ENCODE measurements around the gene NCOA5.

NCOA5 gene

GRCh38 chr20:46062151-46062550 is 27.6 kb downstream of the NCOA5 start:
- DNase-seq (ENCODE audit: low read depth) = no peak

DNA sequence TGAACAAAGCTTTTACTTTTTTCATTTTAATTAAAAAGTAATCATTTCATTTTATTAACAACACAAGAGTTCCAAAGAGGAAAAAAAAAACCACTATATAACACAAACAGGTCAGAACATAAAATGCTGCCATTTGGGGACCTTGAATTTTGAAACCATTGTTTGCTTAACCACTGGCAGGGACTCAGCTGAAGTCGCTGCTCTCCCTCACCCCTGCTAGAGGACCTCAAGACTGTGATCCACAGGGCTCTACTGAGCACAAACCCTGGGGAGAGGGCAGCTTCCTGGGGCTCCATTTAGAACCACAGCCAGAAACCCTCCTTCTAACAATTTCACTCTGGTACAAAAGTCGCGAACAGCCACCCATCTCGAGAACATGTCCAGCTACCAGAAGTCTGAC is 28.8 kb downstream of the NCOA5 start:
- DNase-seq (ENCODE audit: low read depth) = no peak

- no peak for DNase-seq (ENCODE audit: low read depth)
Observed at GRCh38 chr20:46060301-46060881, 29.4 kb downstream of the NCOA5 start.

DNA sequence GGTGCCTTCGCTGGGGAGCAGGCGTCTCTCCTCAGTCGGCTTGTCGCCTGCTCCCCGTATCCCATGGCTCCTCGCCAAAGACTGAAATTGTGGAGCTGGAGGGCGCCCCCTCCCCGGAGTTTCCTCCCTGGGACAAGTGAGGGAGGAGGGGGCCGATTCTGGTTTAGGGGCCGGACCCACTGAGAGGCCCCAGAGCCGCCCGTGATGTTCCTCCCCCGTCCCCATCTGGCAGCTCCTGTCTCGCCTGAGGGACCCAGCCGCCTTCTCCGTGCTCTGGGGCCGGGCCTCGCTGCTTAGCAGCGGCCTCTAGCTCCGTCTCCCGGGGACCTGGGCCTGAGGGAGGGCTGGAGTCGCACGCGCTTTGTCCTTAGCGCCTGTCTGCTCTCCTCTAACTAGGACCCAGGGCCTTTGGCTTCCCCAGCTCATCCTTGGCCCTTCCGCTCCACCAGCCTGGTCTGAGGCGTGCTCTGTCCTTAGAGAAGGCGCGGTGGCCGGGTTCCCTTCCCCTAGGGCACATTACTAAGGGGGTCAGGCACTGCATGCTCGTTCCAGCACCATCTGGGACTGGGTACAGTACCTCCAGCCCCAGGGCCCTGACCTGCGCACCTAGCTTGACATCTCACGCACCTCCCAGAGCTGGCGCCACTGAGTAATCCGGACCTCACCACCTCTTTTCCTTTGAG is 31.0 kb downstream of the NCOA5 start:
- DNase-seq (ENCODE audit: low read depth) = no peak

- no peak for DNase-seq (ENCODE audit: low read depth)
Observed at GRCh38 chr20:46057856-46058598, 31.7 kb downstream of the NCOA5 start.

- DNase-seq (ENCODE audit: low read depth) = no peak
Observed at GRCh38 chr20:46056970-46057855, 32.5 kb downstream of the NCOA5 start.

DNA sequence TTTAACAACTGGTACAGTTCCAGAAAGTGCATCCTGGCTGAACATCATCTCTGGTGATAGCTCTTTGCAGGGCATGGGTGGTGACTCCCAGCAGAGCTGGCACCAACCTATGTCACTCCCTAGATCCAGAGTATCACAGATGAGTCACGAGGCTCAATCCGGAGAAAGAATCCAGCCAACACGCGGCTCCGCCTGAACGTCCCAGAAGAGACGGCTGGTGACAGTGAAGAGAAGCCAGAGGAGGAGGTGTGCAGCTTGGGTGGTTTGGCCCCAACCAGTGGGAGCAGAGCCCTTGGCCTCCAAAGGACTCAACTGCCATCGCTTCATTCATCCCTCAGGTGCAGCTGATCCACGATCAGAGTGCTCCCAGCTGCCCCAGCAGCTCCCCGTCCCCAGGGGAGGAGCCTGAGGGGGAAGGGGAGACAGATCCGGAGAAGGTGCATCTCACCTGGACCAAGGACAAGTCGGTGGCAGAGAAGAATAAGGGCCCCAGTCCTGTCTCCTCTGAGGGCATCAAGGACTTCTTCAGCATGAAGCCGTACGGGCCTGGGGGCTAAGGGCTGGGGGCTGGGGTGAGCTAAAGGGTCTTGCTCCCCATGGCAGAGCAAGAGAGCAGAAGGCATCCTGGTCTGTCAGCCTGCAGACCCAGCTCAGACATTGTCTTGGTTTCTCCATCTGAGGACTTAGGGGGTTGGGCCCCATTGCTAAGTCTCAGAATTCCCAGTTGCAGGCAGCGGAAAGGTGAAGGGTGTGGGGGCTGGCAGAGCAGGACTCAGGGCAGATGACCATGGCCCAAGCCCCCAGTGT is 33.5 kb downstream of the NCOA5 start:
- DNase-seq (ENCODE audit: low read depth) = no peak

GRCh38 chr20:46055269-46055668 is 34.5 kb downstream of the NCOA5 start:
- no peak for DNase-seq (ENCODE audit: low read depth)

GRCh38 chr20:46054606-46055005 is 35.2 kb downstream of the NCOA5 start:
- DNase-seq (ENCODE audit: low read depth) = no peak

GRCh38 chr20:46053416-46053815 is 36.3 kb downstream of the NCOA5 start:
- no peak for DNase-seq (ENCODE audit: low read depth)

DNA sequence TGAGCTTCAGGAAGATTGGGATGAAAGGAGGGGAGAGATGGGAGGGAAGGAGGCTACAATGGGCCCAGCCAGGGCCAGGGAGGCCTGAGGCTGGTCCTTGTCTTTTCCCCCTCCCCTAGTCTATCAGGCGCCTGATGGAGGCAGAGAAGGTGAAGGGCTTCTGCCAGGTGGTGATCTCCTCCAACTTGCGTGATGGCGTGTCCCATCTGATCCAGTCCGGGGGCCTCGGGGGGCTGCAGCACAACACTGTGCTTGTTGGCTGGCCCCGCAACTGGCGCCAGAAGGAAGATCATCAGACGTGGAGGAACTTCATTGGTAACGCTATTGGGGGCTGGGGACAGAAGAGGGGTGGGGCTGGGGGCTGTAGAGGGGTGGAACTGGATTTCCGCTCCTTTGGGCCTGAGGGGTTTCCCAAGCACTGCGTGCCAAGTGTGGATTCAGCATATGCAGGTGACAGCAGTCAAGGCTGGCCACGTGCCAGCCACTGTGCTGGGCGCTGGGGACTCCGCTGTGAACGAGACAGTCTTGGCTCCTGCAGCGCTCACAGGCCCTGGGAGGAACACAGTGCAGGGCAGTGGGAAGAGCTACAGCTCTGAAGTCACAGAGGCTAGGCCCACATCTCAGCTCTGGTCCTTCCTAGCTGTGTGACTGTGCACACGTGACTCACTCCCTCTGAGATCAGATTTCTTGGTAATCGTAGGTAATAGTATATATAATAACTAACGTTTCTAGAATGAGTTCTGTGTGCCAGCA is 38.0 kb downstream of the NCOA5 start:
- DNase-seq (ENCODE audit: low read depth) = no peak

DNA sequence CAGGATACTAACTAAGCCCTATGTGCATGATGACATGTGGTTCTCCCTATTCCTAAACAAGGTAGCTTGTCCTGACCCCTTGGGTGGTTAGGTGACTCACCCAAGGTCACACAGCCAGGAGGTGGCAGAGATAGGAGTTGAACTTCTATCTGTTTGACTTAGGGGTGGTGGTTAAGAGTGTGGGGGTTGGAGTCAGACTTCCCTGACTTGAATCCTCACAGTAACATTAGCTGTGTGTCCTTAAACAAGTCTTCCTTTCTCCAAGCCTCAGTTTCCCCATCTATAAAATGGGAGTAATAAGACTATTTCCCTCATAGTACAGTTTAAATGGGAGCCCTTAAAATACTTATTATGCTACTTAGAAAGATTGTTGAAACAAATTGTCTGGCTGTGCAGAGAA is 38.9 kb downstream of the NCOA5 start:
- no peak for DNase-seq (ENCODE audit: low read depth)

- no peak for DNase-seq (ENCODE audit: low read depth)
Observed at GRCh38 chr20:46050444-46050843, 39.3 kb downstream of the NCOA5 start.

- DNase-seq (ENCODE audit: low read depth) = no peak
Observed at GRCh38 chr20:46049815-46050214, 39.9 kb downstream of the NCOA5 start.

GRCh38 chr20:46049190-46049589 is 40.6 kb downstream of the NCOA5 start:
- DNase-seq (ENCODE audit: low read depth) = no peak

DNA sequence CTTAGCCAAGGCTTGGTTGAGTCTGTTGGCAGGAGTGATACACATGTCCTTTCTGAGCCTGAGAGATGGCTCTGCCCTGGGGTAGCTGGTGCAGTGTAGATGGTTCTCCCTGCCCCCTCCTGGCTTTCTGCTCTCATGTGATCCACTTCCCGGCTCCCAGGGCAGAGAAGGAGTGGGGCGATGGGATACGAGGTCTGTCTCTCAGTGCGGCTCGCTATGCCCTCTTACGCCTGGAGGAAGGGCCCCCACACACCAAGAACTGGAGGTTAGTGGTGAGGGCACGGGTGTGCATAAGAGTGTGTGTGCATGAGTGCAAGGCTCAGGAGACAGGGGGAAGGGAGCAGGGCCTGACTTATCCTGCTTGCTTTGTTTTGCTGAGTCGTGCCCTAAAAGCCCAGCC is 41.9 kb downstream of the NCOA5 start:
- no peak for DNase-seq (ENCODE audit: low read depth)

GRCh38 chr20:46046588-46047310 is 43.0 kb downstream of the NCOA5 start:
- DNase-seq (ENCODE audit: low read depth) = no peak

GRCh38 chr20:46044896-46045295 is 44.9 kb downstream of the NCOA5 start:
- DNase-seq (ENCODE audit: low read depth) = no peak

DNA sequence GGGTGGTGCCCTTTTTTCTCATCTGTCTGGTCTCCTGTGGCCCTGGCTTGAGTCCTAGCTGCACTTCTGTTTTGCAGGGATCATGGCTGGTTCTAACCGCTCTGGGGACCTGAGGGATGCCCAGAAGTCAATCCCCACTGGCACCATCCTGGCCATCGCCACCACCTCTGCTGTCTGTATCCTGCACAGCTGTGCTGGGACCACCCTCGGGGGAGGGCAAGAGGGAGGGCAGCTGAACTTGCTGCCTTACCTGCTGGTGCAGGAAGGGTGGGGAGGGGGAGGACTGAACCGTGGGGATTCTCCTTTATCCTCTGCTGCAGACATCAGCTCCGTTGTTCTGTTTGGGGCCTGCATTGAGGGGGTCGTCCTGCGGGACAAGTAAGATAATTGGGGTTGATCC is 46.2 kb downstream of the NCOA5 start:
- DNase-seq (ENCODE audit: low read depth) = no peak

DNA sequence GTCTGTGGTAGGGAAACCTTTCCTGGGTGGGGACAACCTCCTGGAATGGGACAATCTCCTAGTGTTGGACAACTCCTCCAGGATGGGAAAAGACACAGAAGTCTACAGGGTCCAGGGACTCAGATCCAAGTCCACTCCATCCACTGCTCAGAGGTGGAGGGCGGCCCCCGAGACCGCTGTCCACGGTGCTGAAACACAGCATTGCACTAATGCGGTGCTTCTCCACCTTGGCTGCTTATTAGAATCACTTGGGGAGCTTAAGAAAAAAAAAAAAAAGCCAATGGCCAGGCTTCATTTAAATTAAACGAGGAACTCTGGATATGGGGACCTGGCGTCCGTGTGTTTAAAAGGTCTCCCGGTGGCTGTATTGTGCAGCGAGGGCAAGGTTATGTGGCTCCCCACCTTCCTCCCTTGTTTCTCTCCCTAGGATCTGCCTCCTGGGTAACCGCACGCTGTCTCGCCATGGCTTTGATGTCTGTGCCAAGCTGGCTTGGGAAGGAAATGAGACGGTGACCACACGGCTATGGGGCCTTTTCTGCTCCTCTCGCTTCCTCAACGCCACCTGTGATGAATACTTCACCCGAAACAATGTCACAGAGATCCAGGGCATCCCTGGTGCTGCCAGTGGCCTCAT is 48.7 kb downstream of the NCOA5 start:
- no peak for DNase-seq (ENCODE audit: low read depth)
